HepG2 (cell line): ENCODE measurements around the gene SLC11A1. TPM values are rescaled to one million over a fixed set of nuclear protein-coding genes. Genes with fewer than 3 reads are reported as not detected.
A peak's percentile ranks its signal among the peaks of the same experiment; 100 is the strongest.

ENCODE experiments used
- ARID5B ChIP-seq: IDR thresholded peaks from 2 replicates; pipeline ENCODE4 v1.4.0; 2020; ENCODE audit warnings: mild to moderate bottlenecking, missing genetic modification reagents
- ATF3 ChIP-seq: sonication (generic); formaldehyde crosslinking; IDR thresholded peaks from 2 replicates; pipeline ENCODE4 v1.4.0; 2020; ENCODE audit warnings: missing genetic modification reagents
- ESRRA ChIP-seq: sonication (generic); formaldehyde crosslinking; IDR thresholded peaks from 2 replicates; pipeline ENCODE4 v1.5.1; 2020; ENCODE audit warnings: mild to moderate bottlenecking, low read depth, missing genetic modification reagents
- ZNF407 ChIP-seq: sonication (generic); formaldehyde crosslinking; IDR thresholded peaks from one replicate; pipeline ENCODE4 v1.5.1; 2020; ENCODE audit warnings: mild to moderate bottlenecking, missing genetic modification reagents; ENCODE audit errors: not compliant biosample characterization
- ZNF792 ChIP-seq: IDR thresholded peaks from 2 replicates; pipeline ENCODE4 v1.6.1; 2016
- polyA plus RNA-seq, 8 experiments: library from polyadenylated mRNA; depleted of rRNA in 3 of 8; stranded (reverse) in 7 of 8; unstranded in 1 of 8; fragments of >200 nt; fragmentation: Illumina TruSeq in 4 of 8; extraction: Trizol in 4 of 8; gene quantifications; 2 replicates each; pipeline versions ENCODE4 v1.2.1 to v1.2.3, GENCODE V29; 2011 to 2016; ENCODE audit warnings: low read depth in 4 of 8, missing spikeins in 1 of 8, mixed read lengths in 1 of 8; ENCODE audit not compliant: insufficient read depth in 1 of 8
- total RNA-seq, 5 experiments: library from RNA; depleted of rRNA; stranded (reverse); fragments of >200 nt; fragmentation: Illumina TruSeq; extraction: Trizol; gene quantifications; 2 replicates each; pipeline ENCODE4 v1.2.3, GENCODE V29; 2016; ENCODE audit warnings: low read depth in 1 of 5

Gene SLC11A1
- total and polyA plus RNA-seq, 2 of the 13 experiments (the other 11 are each of a cell fraction or from before 2014, with no cell fraction given) = 0.33 to 2.3 TPM

GRCh38 chr2:218400930-218401881 lies 19.1 kb downstream of the SLC11A1 start (continued):
- TF ChIP-seq ZNF407 (CRISPR knock-in tag) = no peak
- TF ChIP-seq ARID5B (CRISPR knock-in tag) = peak; percentile 86
- peak; percentile 72; the same call in 1 of the 2 replicates for TF ChIP-seq ZNF792 (CRISPR knock-in tag)
- TF ChIP-seq ESRRA (CRISPR knock-in tag) = peak; percentile 94
- no peak; the same call in 1 of the 2 replicates for TF ChIP-seq ATF3
